Nephron progenitor cell (in vitro differentiated cells): ENCODE measurements around the gene TPM1.
A peak's percentile ranks its signal among the peaks of the same experiment; 100 is the strongest.

Experiments
- DNase-seq: peaks from one replicate; pipeline ENCODE4 v3.0.0; 2021
- H3K27ac Mint-ChIP-seq: 2 replicates; pipeline ENCODE4 v1.8.0; 2021; ENCODE audit warnings: mild to moderate bottlenecking, moderate library complexity, mixed read lengths
- H3K27me3 Mint-ChIP-seq: 2 replicates; pipeline ENCODE4 v1.8.0; 2021; ENCODE audit warnings: mild to moderate bottlenecking, low read depth, mixed read lengths; ENCODE audit not compliant: poor library complexity
- H3K36me3 Mint-ChIP-seq: 2 replicates; pipeline ENCODE4 v1.8.0; 2021; ENCODE audit warnings: low read depth, mixed read lengths
- H3K4me1 Mint-ChIP-seq: 2 replicates; pipeline ENCODE4 v1.8.0; 2021; ENCODE audit warnings: mixed read lengths
- H3K4me3 Mint-ChIP-seq: 2 replicates; pipeline ENCODE4 v1.8.0; 2021; ENCODE audit warnings: mild to moderate bottlenecking, moderate library complexity, mixed read lengths
- H3K9me3 Mint-ChIP-seq: 2 replicates; pipeline ENCODE4 v1.8.0; 2021; ENCODE audit warnings: mild to moderate bottlenecking, moderate library complexity, mixed read lengths
- CTCF ChIP-seq: fragments of 200-600 bp; sonication (generic); IDR thresholded peaks from 2 replicates; pipeline ENCODE4 v1.5.0; 2021; ENCODE audit warnings: antibody characterized with exemption

TPM1 gene

GRCh38 chr15:63089260-63090043 lies 46.9 kb downstream of the TPM1 start:
- no peaks in the 10 kb centered on the region for H3K36me3 Mint-ChIP-seq
- no peak for DNase-seq
- H3K4me3 Mint-ChIP-seq = no peak overlapping the region
- H3K27ac Mint-ChIP-seq = peak overlapping the region; percentile 52
- TF ChIP-seq CTCF = no peak
- no peaks in the 10 kb centered on the region for H3K27me3 Mint-ChIP-seq
- H3K9me3 Mint-ChIP-seq = no peaks in the 10 kb centered on the region
- H3K4me1 Mint-ChIP-seq = peaks cover 62% of the 10 kb centered on the region

GRCh38 chr15:63090472-63090871 lies 47.9 kb downstream of the TPM1 start:
- H3K36me3 Mint-ChIP-seq = no peaks in the 10 kb centered on the region
- peak overlapping the region; percentile 8 for H3K27ac Mint-ChIP-seq
- DNase-seq = no peak
- peaks cover 66% of the 10 kb centered on the region for H3K4me1 Mint-ChIP-seq
- no peaks in the 10 kb centered on the region for H3K9me3 Mint-ChIP-seq
- H3K27me3 Mint-ChIP-seq = no peaks in the 10 kb centered on the region
- no peak overlapping the region for H3K4me3 Mint-ChIP-seq
- TF ChIP-seq CTCF = no peak

GRCh38 chr15:63090887-63091286 lies 48.3 kb downstream of the TPM1 start:
- Mint-ChIP-seq H3K27me3 (no peaks in the 10 kb centered on the region), H3K27ac (no peak overlapping the region), H3K9me3 (no peaks in the 10 kb centered on the region), H3K36me3 (no peaks in the 10 kb centered on the region), H3K4me3 (no peak overlapping the region), H3K4me1 (peaks cover 66% of the 10 kb centered on the region)
- no peak for DNase-seq
- TF ChIP-seq CTCF = no peak

- Mint-ChIP-seq H3K36me3 (no peaks in the 10 kb centered on the region), H3K27ac (no peak overlapping the region), H3K27me3 (no peaks in the 10 kb centered on the region), H3K4me1 (peaks cover 56% of the 10 kb centered on the region), H3K9me3 (peaks cover under 1% of the 10 kb centered on the region), H3K4me3 (no peak overlapping the region)
- no peak for TF ChIP-seq CTCF
- no peak for DNase-seq
Observed at GRCh38 chr15:63091679-63092446, 49.3 kb downstream of the TPM1 start.

- H3K9me3 Mint-ChIP-seq = peaks cover 11% of the 10 kb centered on the region
- H3K27ac Mint-ChIP-seq = no peak overlapping the region
- peaks cover 39% of the 10 kb centered on the region for H3K4me1 Mint-ChIP-seq
- peaks cover 8% of the 10 kb centered on the region for H3K36me3 Mint-ChIP-seq
- peak; percentile 79 for DNase-seq
- no peaks in the 10 kb centered on the region for H3K27me3 Mint-ChIP-seq
- peak; percentile 84 for TF ChIP-seq CTCF
- no peak overlapping the region for H3K4me3 Mint-ChIP-seq
Observed at GRCh38 chr15:63093486-63094205, 51.1 kb downstream of the TPM1 start.
